Stimulated activated effector memory CD8-positive, alpha-beta T cell treated with anti-CD3 and anti-CD28 coated beads, Interleukin-12 subunit alpha, Interleukin-12 subunit beta, amount 100 ng/mL, for 72 hours (primary cell): ENCODE measurements around the gene SCGB3A2.

ENCODE experiments used
- ATAC-seq: fragments of 150-1000 bp; cut with Tn5 transposase; 2 replicates; pipeline ENCODE4 v1.10.0; 2021
- DNase-seq, 2 donors: peaks; one replicate each; pipeline ENCODE4 v3.0.0; 2021 to 2022; ENCODE audit warnings: low spot score in 2 of 2
- H3K27ac Mint-ChIP-seq: one replicate; pipeline ENCODE4 v1.8.0; 2022; ENCODE audit warnings: mild to moderate bottlenecking, mixed read lengths
- H3K36me3 Mint-ChIP-seq: one replicate; pipeline ENCODE4 v1.8.0; 2022; ENCODE audit warnings: mild to moderate bottlenecking, mixed read lengths
- H3K4me1 Mint-ChIP-seq: one replicate; pipeline ENCODE4 v1.8.0; 2022; ENCODE audit warnings: mixed read lengths
- H3K4me3 Mint-ChIP-seq: one replicate; pipeline ENCODE4 v1.8.0; 2022; ENCODE audit warnings: mild to moderate bottlenecking, mixed read lengths
- H3K9me3 Mint-ChIP-seq: one replicate; pipeline ENCODE4 v1.8.0; 2022; ENCODE audit warnings: mixed read lengths

SCGB3A2 gene

GRCh38 chr5:147912011-147912410 is 33.5 kb downstream of the SCGB3A2 start:
- H3K9me3 Mint-ChIP-seq, result no peaks in the 10 kb centered on the region
- no peaks in the 10 kb centered on the region for H3K36me3 Mint-ChIP-seq
- H3K4me3 Mint-ChIP-seq, result no peak overlapping the region
- ATAC-seq (no peak), DNase-seq (no peak)
- H3K4me1 Mint-ChIP-seq, result no peaks in the 10 kb centered on the region
- no peak overlapping the region for H3K27ac Mint-ChIP-seq

GRCh38 chr5:147913786-147914185 is 35.3 kb downstream of the SCGB3A2 start:
- DNase-seq (no peak), ATAC-seq (no peak)
- Mint-ChIP-seq H3K4me3 (no peak overlapping the region), H3K36me3 (no peaks in the 10 kb centered on the region), H3K4me1 (no peaks in the 10 kb centered on the region), H3K9me3 (no peaks in the 10 kb centered on the region), H3K27ac (no peak overlapping the region)

GRCh38 chr5:147918101-147918685 is 39.7 kb downstream of the SCGB3A2 start:
- Mint-ChIP-seq H3K9me3 (no peaks in the 10 kb centered on the region), H3K27ac (no peak overlapping the region), H3K36me3 (no peaks in the 10 kb centered on the region), H3K4me1 (no peaks in the 10 kb centered on the region), H3K4me3 (no peak overlapping the region)
- no peak for ATAC-seq
- DNase-seq, result no peak

GRCh38 chr5:147918899-147919298 is 40.4 kb downstream of the SCGB3A2 start:
- Mint-ChIP-seq H3K27ac (no peak overlapping the region), H3K4me3 (no peak overlapping the region), H3K36me3 (no peaks in the 10 kb centered on the region), H3K9me3 (no peaks in the 10 kb centered on the region), H3K4me1 (no peaks in the 10 kb centered on the region)
- ATAC-seq (no peak), DNase-seq (no peak)

DNA sequence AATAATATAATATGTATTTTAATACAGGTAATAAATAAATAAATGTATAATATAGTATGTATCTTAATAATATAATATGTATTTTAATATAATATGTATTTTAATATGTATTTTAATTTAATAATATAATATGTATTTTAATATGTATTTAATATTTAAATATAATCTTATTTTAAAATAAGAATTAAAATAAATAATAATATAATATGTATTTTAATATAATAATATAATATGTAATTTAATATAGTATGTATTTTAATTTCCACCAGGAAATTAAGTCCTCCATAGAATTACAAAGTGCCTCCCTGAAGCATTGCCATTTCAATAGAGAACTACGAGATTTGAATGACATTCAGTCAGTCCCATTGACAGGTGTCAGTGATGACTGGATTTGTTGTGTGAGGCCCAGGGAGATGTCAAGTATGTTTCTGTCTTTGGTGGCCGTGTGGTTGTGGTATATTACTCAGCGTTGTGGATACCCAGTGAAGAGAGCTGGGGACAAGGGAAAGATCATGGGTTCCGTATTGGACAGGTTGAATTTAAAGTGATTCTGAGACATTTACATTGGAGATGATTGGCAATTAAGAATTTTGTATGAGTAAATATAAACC is 42.0 kb downstream of the SCGB3A2 start:
- DNase-seq (no peak), ATAC-seq (peak; percentile 32)
- no peak overlapping the region for H3K27ac Mint-ChIP-seq
- H3K9me3 Mint-ChIP-seq, result no peaks in the 10 kb centered on the region
- H3K36me3 Mint-ChIP-seq, result no peaks in the 10 kb centered on the region
- no peaks in the 10 kb centered on the region for H3K4me1 Mint-ChIP-seq
- H3K4me3 Mint-ChIP-seq, result no peak overlapping the region

- DNase-seq (no peak), ATAC-seq (no peak)
- no peak overlapping the region for H3K4me3 Mint-ChIP-seq
- H3K36me3 Mint-ChIP-seq, result no peaks in the 10 kb centered on the region
- no peaks in the 10 kb centered on the region for H3K4me1 Mint-ChIP-seq
- H3K27ac Mint-ChIP-seq, result no peak overlapping the region
- no peaks in the 10 kb centered on the region for H3K9me3 Mint-ChIP-seq
Measured at GRCh38 chr5:147921136-147921535, 42.6 kb downstream of the SCGB3A2 start.

DNA sequence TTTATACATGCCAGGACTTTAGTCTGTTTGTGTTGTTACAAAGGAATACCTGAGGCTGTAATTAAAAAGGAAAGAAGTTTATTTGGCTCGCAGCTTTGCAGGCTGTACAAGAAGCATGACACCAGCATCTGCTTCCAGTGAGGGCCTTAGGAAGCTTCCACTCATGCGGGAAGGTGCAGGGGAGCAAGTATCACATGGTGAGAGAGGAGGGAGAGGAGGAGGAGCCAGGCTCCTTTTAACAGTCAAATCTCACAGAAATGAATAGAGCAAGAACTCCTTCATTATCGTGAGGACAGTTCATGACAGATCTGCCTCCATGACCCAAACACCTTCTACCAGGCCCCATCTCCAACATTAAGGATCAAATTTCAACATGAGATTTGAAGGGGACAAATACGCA is 46.5 kb downstream of the SCGB3A2 start:
- no peaks in the 10 kb centered on the region for H3K4me1 Mint-ChIP-seq
- H3K36me3 Mint-ChIP-seq, result no peaks in the 10 kb centered on the region
- ATAC-seq (no peak), DNase-seq (no peak)
- H3K9me3 Mint-ChIP-seq, result peaks cover 4% of the 10 kb centered on the region
- no peak overlapping the region for H3K27ac Mint-ChIP-seq
- no peak overlapping the region for H3K4me3 Mint-ChIP-seq

- Mint-ChIP-seq H3K4me3 (no peak overlapping the region), H3K27ac (no peak overlapping the region), H3K4me1 (no peaks in the 10 kb centered on the region), H3K9me3 (peaks cover 4% of the 10 kb centered on the region), H3K36me3 (no peaks in the 10 kb centered on the region)
- DNase-seq (no peak), ATAC-seq (no peak)
Measured at GRCh38 chr5:147927901-147928300, 49.4 kb downstream of the SCGB3A2 start.

DNA sequence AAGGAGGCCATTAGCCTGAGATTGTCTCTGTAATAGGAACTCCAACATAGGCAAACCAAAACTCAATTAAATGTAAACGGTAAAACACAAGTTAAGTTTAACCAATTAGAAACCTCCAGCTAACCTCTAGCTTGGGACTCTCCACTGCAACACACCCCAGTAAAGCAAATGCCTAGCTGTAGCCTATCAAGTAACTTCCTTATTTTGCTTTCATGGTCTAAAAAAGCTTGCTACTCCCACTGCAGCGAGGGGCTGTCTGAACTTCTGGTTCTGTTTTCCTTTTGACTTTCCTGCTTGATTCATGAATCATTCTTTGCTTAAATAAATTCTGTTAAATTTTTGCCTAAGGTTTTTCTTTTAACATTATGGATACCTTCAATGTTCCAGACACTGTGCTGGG is 52.3 kb downstream of the SCGB3A2 start:
- H3K4me1 Mint-ChIP-seq, result no peaks in the 10 kb centered on the region
- ATAC-seq (no peak), DNase-seq (no peak)
- H3K27ac Mint-ChIP-seq, result no peak overlapping the region
- no peak overlapping the region for H3K4me3 Mint-ChIP-seq
- peaks cover 4% of the 10 kb centered on the region for H3K9me3 Mint-ChIP-seq
- no peaks in the 10 kb centered on the region for H3K36me3 Mint-ChIP-seq
